ENCODE data around the gene MUSK. TPM values are rescaled to one million over a fixed set of nuclear protein-coding genes. Genes with fewer than 3 reads are reported as not detected.

The MUSK gene
- not detected for polyA plus RNA-seq

GRCh38 chr9:110668570-110669167, at the start of gene MUSK:
TSS of gene MUSK (plus strand) at chr9:110668791. CDS start at chr9:110668905, 114 bp downstream.
- H3K9me3 Mint-ChIP-seq = peaks cover 0 to 8% (median 2%) of the 10 kb centered on the region in 3 donors
- H3K27me3 Mint-ChIP-seq = no peaks in the 10 kb centered on the region
- H3K4me3 Mint-ChIP-seq = no peak within 1 kb of the TSS
- H3K36me3 Mint-ChIP-seq = no peaks in the 10 kb centered on the region
- H3K27ac Mint-ChIP-seq = no peak within 1 kb of the TSS
- H3K4me1 Mint-ChIP-seq = no peaks in the 10 kb centered on the region

- Mint-ChIP-seq H3K4me3 (no peak overlapping the region), H3K36me3 (no peaks in the 10 kb centered on the region), H3K27ac (no peak overlapping the region), H3K4me1 (no peaks in the 10 kb centered on the region), H3K9me3 (peaks cover 0 to under 1% (median 0%) of the 10 kb centered on the region in 3 donors), H3K27me3 (no peaks in the 10 kb centered on the region)
Observed at GRCh38 chr9:110619831-110620230, 48.8 kb upstream of the MUSK start.

GRCh38 chr9:110620726-110621125, 47.9 kb upstream of the MUSK start:
- Mint-ChIP-seq H3K4me1 (no peaks in the 10 kb centered on the region), H3K4me3 (no peak overlapping the region), H3K9me3 (no peaks in the 10 kb centered on the region), H3K27ac (no peak overlapping the region), H3K36me3 (no peaks in the 10 kb centered on the region), H3K27me3 (no peaks in the 10 kb centered on the region)

DNA sequence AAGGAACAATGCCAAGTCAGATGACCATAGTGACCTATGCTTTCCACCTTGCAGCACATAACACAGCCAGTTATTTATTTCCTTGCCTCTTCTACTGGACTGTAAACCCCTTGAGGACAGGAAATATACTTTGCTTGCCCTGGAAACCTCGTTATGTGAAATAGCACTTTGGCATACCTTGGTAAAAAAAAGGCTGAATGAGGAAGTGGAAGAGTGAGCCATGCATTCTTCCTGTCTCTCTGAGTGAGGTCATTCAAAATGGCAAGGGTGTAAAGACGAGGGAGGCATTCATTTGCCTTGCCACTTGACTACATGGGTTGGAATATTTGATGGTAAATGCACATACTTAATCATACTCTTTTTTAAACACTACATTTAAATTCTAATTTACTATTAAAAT, 46.2 kb upstream of the MUSK start:
- H3K27me3 Mint-ChIP-seq = no peaks in the 10 kb centered on the region
- no peaks in the 10 kb centered on the region for H3K36me3 Mint-ChIP-seq
- no peaks in the 10 kb centered on the region for H3K4me1 Mint-ChIP-seq
- no peaks in the 10 kb centered on the region for H3K9me3 Mint-ChIP-seq
- no peak overlapping the region for H3K27ac Mint-ChIP-seq
- no peak overlapping the region for H3K4me3 Mint-ChIP-seq

DNA sequence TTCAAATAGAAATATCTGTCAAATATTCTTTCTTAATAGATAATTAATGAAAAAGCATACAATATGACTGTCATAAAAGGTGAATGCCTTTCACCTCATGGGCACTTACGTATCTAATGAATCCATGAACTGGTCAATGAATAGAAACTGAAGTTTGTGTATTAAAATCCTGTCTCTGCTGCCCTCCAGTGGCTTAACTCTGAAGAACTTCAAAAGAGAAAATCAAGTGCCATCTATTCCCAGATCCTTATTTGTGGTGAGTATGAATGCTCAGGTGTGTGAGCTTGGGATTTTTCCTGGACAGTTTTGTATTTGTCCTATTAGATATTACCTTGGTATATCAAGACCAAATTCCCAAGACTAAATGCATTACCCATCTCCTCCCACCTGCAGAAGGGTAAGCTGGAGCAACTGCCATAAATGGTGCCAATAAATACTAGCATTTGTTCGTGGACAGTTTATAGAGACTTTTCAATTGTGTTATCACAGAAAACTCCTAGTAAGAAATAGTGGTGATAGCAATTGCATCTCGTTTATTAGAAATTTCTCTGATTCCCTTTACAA, 45.0 kb upstream of the MUSK start:
- Mint-ChIP-seq H3K4me1 (no peaks in the 10 kb centered on the region), H3K27ac (no peak overlapping the region), H3K9me3 (no peaks in the 10 kb centered on the region), H3K36me3 (no peaks in the 10 kb centered on the region), H3K4me3 (no peak overlapping the region), H3K27me3 (no peaks in the 10 kb centered on the region)

- Mint-ChIP-seq H3K36me3 (no peaks in the 10 kb centered on the region), H3K9me3 (peaks cover 0 to 3% (median 0%) of the 10 kb centered on the region in 3 donors), H3K4me3 (no peak overlapping the region), H3K4me1 (no peaks in the 10 kb centered on the region), H3K27ac (no peak overlapping the region), H3K27me3 (peaks cover 2% of the 10 kb centered on the region)
Observed at GRCh38 chr9:110626101-110626829, 42.3 kb upstream of the MUSK start.

GRCh38 chr9:110635589-110635988, 33.0 kb upstream of the MUSK start:
- no peaks in the 10 kb centered on the region for H3K27me3 Mint-ChIP-seq
- H3K36me3 Mint-ChIP-seq = peaks cover 2% of the 10 kb centered on the region
- H3K4me1 Mint-ChIP-seq = no peaks in the 10 kb centered on the region
- H3K27ac Mint-ChIP-seq = no peak overlapping the region
- peaks cover 2 to 23% (median 3%) of the 10 kb centered on the region in 3 donors for H3K9me3 Mint-ChIP-seq
- no peak overlapping the region for H3K4me3 Mint-ChIP-seq

GRCh38 chr9:110638381-110638954, 30.1 kb upstream of the MUSK start:
- Mint-ChIP-seq H3K9me3 (peaks cover 2 to 23% (median 3%) of the 10 kb centered on the region in 3 donors), H3K27me3 (no peaks in the 10 kb centered on the region), H3K27ac (no peak overlapping the region), H3K36me3 (peaks cover 2% of the 10 kb centered on the region), H3K4me1 (no peaks in the 10 kb centered on the region), H3K4me3 (no peak overlapping the region)

- Mint-ChIP-seq H3K4me3 (no peak overlapping the region), H3K27me3 (no peaks in the 10 kb centered on the region), H3K27ac (no peak overlapping the region), H3K4me1 (no peaks in the 10 kb centered on the region), H3K9me3 (peaks cover 0 to 7% (median 0%) of the 10 kb centered on the region in 3 donors), H3K36me3 (no peaks in the 10 kb centered on the region)
Observed at GRCh38 chr9:110640736-110641135, 27.9 kb upstream of the MUSK start.

DNA sequence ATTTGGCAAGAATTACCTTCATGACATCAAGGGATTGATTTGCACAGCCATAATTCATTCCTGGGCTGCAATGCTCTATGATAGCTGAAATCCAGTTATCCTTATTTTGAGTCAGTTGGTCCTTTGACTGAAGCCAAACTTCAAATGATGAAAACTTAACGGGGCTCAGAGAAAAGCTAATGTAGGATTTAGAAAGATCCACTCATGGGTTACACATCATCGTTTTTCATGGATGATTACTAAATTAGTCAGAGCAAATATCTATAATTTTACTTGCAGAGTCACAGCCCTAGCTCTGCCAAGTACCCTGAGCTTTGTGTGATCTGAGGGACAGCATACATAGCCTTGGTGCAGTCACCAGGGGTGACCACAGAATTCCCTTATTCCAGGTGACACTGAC, 27.3 kb upstream of the MUSK start:
- Mint-ChIP-seq H3K4me3 (no peak overlapping the region), H3K9me3 (peaks cover 0 to 2% (median 0%) of the 10 kb centered on the region in 3 donors), H3K36me3 (no peaks in the 10 kb centered on the region), H3K4me1 (no peaks in the 10 kb centered on the region), H3K27me3 (no peaks in the 10 kb centered on the region), H3K27ac (no peak overlapping the region)

- H3K4me3 Mint-ChIP-seq = no peak overlapping the region
- no peaks in the 10 kb centered on the region for H3K36me3 Mint-ChIP-seq
- no peak overlapping the region for H3K27ac Mint-ChIP-seq
- no peaks in the 10 kb centered on the region for H3K9me3 Mint-ChIP-seq
- H3K4me1 Mint-ChIP-seq = no peaks in the 10 kb centered on the region
- H3K27me3 Mint-ChIP-seq = peaks cover 2% of the 10 kb centered on the region
Observed at GRCh38 chr9:110648696-110649095, 19.9 kb upstream of the MUSK start.

DNA sequence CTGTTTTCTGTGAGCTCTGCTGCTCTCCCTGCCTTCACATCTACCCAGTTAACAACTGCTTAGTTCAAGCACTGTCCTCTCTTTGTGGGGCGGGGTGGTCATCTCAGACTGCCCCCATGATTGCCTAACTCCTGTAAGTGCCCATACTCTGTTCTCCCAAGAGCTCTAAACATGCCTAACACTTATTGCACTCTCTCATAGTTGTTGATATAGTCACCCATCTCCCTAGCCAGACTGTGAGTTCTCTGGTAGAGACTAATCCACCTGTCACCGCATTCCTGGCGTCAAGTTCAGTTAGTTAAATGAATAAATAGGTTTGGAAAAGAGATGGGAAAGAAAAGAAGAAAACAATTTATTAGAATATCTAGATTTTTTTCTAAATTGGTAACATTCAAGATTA, 18.3 kb upstream of the MUSK start:
- Mint-ChIP-seq H3K27me3 (peaks cover 2% of the 10 kb centered on the region), H3K4me3 (no peak overlapping the region), H3K36me3 (no peaks in the 10 kb centered on the region), H3K4me1 (no peaks in the 10 kb centered on the region), H3K27ac (no peak overlapping the region), H3K9me3 (no peaks in the 10 kb centered on the region)

GRCh38 chr9:110650991-110651411, 17.6 kb upstream of the MUSK start:
- Mint-ChIP-seq H3K27me3 (peaks cover 2% of the 10 kb centered on the region), H3K9me3 (no peaks in the 10 kb centered on the region), H3K4me3 (no peak overlapping the region), H3K27ac (no peak overlapping the region), H3K36me3 (no peaks in the 10 kb centered on the region), H3K4me1 (no peaks in the 10 kb centered on the region)

- Mint-ChIP-seq H3K36me3 (no peaks in the 10 kb centered on the region), H3K4me1 (no peaks in the 10 kb centered on the region), H3K9me3 (peaks cover 0 to 4% (median 3%) of the 10 kb centered on the region in 3 donors), H3K27me3 (no peaks in the 10 kb centered on the region), H3K27ac (no peak overlapping the region), H3K4me3 (no peak overlapping the region)
Observed at GRCh38 chr9:110655754-110656641, 12.6 kb upstream of the MUSK start.

Data from IgD-negative memory B cell (primary cell).